GM18507 (cell line): ENCODE results near the gene PALS1.
"Not testable (repeated sequence)": the region's sequence is repeated elsewhere in the genome, so short reads cannot be mapped to it uniquely, and the experiment has no call there.

Source experiments
- DNase-seq: peaks from one replicate; pipeline ENCODE4 v3.0.0; 2011; ENCODE audit warnings: low read depth; ENCODE audit not compliant: insufficient read length; ENCODE audit errors: extremely low spot score
- FAIRE-seq: peaks from 2 replicates; lab custom pipeline; 2011; peaks lifted over from hg19 to GRCh38; lab: Jason Lieb, UNC

The PALS1 gene

DNA sequence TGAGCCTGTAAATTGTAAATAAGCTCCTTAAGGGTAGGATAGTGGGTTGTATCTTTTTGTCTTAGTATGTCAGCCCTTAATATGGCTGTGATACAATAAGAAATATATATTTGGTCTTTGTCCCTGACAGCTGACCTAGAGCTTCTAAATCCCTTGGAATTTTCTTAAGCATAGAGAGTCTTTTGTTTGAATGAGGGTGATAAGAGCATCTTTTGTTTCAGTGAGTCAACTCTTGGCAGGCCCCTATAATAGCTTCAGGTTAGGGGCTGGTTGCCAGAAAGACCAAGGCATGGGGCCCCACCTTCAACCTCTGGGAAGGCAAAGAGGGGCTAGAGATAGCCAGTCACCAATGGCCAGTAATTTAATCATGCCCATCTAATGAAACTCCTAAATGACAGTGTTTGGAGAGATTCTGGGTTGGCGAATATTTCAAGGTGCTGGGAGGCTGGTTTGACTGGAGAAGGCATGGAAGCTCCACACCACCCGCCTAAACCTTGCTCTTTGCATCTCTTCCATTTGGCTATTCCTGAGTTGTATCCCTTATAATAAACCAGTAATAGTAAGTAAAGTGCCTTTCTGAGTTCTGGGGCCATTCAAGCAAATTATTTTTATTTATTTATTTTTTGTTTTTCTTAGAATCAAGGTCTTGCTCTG, 10.5 kb downstream of the PALS1 start:
- no peak for DNase-seq

DNA sequence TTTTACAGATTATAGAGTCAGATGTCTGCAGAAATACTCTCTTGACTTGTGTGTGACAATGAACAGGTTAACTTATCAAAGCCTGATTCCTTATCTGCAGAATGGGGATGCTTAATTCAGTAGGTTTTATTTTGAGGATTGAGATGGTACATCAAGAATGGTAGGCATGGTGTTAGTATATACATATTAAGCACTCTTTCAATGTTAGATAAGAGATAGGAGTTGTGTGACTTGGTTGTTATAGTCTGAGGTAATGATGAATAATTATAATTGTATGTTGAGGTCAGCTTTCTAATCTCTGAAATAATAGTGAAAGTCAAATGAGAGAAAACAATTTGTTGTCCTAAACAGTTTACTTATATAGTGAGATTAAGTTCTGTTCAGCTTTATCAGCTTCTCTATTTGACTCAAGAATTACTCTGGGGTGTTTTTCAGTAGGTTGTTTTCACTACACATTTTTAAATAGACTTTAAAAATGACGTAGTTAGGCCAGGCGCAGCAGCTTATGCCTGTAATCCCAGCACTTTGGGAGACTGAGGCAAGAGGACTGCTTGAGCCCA, 11.9 kb downstream of the PALS1 start:
- DNase-seq (no peak), FAIRE-seq (no peak)

More for the DNA sequence above, 10.5 kb downstream of the PALS1 start:
- FAIRE-seq: no peak

DNA sequence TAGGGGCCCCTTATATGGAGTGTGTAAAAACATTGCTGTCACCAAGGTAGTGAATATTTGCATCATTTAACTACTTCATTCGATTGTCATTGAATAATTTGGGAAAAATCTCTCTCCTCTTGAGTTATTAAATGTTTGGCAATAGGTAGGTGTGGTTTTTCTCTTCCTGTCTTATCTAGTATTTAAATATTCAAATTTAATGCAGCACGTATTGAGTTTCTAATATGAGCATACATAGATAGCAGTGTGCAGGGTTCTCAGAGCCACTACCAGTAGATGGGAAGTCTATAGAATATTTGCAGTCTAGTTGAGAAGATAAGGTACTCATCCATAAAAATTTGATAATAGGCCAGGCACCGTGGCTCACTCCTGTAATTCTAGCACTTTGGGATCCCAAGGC, 16.7 kb downstream of the PALS1 start:
- FAIRE-seq (no peak), DNase-seq (no peak)

DNA sequence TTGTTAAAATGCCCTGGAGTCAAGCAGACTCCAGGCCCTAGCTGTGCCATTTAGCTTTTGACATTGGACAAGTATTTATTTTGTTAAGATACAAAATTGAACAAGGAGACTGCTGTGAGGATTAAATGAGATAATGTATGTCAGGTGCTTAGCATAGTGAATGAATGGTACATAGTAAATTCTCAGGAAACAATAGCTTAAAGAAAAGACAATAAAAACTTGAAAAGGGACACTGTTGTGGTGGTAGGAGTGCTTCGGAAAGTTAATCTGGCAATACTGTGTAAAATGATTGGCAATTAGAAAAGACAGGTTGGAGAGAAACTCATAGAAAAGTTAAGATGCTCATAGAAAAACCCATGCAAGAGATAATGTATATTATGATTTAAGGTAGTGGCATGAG, 19.7 kb downstream of the PALS1 start:
- FAIRE-seq (no peak), DNase-seq (no peak)

DNA sequence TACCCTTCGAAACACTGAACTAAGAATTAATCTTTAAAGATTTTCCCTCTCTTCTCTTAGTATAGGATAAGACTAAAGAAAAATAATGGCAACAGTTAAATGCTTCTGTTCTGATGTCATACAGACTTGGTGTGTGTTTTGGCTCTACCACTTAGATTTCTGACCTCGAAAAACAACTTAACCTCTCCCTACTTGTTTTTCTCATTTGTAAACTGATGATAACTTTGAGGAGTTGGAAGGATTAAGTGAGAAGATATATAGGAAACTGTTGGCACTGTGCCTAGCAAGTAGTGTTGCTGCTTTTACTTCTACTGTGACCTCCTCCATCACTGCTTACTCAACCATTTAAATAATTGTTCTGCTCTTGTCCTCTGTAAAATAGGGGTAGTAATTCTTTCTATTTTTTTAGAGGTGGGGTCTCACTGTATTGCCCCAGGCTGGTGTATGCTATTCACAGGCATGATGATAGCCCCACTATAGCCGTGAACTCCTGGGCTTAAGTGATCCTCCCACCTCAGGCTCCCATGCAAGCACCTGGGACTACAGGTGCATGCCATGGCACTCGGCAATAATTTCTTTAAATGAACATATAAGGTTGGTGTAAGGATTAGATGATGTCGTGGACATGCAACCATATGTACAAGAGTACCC, 22.4 kb downstream of the PALS1 start:
- DNase-seq (no peak), FAIRE-seq (no peak)

DNA sequence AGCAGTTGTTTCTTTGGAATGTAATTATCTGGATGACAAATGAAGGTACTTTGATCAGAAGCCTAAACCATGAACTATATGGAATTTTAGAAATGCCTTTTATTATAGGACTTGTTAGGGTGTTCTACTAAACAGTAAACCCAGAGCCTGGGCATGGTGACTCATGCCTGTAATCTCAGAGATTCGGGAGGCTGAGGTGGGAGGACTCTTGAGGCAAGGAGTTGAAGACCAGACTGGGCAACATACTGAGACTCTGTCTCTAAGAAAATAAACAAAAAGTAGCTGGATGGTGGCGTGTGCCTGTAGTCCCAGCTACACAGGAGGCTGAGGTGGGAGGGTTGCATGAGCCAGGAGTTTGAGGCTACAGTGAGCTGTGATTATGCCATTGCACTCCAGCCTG, 23.9 kb downstream of the PALS1 start:
- DNase-seq: no peak
- FAIRE-seq: no peak

DNA sequence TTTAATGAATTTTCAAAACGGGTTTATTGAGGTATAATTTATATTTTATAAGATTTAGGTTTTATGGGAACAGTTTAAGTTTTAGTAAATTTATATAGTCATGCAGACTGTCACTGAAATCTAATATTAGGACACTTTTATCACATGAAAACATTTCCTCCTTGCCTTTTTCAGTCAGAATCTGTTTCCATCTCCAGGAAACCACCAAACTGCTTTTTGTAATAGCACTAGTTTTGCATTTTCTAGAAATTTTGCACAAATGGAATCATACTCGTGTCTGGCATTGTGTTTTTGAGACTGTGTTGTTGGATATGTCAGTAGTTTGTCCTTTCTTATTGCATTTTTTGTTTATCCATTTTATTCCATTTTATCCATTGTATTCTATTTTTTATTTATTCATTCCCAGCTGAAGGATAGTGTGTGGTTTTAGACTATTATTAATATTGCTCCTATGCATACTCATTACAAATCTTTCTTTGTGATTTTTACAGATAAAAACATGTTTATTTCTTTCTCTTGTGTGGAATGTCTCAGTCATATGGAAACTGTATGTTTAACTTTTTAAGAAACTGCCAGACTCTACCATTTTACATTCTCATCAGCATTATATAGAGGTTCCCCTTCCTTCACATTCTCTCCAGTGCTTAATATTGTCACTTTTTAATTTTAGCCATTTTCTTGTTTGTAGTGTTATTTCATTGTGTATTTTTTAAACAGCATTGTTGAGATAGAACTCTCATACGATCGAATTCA, 26.5 kb downstream of the PALS1 start:
- FAIRE-seq (no peak), DNase-seq (no peak)

DNA sequence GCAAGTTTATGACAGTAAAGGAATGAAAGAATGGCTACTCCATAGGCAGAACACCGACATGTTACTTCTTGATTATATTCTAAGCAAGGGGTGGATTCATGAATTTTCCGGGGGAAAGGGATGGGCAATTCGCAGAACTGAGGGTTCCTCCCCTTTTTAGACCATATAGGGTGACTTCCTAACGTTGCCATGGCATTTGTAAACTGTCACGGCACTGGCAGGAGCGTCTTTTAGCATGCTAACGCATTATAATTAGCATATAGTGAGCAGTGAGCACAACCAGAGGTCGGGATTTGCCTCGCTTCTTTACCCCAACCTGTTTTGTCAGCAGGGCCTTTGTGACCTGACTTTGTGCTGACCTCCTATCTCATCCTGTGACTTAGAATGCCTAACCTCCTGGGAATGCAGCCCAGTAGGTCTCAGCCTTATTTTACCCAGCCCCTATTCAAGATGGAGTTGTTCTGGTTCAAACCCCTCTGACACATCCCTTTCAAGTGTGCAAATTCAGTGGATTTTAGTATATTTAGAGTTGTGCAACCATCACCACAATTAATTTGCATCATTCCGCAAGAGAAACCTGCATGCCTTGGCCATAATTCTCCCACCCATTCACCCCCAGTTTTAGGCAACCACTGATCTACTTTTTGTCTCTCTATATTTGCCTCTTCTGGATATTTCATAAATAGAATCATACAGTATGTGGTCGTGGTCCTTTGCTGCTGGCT, 27.4 kb downstream of the PALS1 start:
- DNase-seq (no peak), FAIRE-seq (no peak)

DNA sequence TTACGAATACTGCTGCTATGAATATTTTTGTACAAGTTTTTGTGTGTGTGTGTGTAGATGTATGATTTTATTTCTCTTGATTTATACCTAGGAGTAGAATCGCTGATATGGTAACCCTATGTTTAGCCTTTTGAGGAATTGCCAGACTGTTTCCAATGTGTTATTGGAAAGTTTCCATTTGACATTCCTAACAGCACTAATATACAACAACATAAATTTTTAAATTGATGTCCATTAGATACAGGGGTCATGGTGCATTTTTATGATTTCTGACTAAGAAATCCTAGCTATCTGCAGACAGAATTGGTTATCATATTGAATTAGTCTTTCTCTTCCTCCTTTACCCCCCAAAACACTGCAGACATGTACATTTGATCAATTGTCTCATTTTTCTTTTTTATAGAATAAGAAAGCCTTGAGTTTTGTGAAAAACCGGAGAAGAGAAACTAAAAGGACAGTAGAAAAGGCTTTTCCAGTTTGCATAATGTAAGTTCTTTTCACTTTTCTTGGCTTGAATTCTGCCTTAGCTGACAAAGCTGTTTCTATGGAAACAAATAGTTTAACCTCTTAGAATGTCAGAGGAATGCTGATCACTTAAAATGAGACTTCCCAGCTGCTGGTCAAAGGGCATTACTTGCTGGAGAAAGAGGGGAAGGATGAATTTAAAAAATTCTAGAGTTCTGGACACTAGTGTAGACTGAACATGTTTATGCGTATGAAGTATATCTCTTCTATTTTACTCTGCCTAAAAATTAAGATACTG, 28.2 kb downstream of the PALS1 start:
- DNase-seq (no peak), FAIRE-seq (peak; percentile 18)

DNA sequence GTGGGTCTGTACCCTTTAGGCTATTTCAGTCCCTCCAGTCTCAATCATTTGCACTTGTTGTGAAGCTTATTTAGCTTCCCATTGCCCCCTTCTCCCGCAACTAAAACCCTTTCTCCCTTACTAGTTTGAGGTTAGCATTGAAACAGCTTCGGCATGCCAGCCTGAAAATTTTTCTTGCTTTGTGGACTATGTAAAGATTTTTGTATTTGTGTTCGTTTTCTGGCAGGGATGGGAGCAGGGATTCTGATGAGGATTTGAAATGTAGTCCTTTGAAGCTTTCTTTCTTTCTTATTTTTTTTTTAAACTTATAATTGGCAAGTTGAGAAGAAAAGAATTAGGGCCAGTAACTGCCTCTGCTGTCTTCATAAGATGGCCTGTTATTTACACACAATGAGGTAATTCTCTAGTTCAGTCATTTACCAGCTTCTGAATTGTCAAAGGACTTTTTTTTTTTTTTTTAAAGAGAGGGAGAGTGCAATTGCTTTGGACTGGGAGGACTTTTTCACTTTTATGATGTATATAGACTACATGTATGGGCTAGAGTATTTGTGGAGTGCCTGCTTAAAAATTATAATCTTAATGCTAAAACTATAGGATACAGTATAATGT, 29.0 kb downstream of the PALS1 start:
- FAIRE-seq (no peak), DNase-seq (no peak)

DNA sequence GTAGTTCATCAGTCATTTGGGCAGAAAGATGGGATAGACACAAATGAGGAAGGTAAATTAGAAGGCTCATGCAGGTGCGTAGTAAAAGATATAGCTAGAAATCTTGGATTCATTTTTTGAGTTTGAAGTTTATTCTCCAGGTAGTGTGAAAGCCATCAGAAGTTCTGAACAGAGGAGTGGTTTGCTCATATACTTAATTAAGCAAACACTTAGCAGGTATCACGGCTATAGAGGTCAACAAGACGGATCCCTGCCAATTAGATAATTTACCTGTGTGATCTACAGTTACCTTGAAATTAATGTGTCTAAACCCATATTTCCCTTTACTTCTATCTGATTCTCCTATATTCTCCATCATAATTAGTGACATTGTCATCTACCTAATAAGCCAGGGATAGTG, 29.7 kb downstream of the PALS1 start:
- DNase-seq (no peak), FAIRE-seq (no peak)

DNA sequence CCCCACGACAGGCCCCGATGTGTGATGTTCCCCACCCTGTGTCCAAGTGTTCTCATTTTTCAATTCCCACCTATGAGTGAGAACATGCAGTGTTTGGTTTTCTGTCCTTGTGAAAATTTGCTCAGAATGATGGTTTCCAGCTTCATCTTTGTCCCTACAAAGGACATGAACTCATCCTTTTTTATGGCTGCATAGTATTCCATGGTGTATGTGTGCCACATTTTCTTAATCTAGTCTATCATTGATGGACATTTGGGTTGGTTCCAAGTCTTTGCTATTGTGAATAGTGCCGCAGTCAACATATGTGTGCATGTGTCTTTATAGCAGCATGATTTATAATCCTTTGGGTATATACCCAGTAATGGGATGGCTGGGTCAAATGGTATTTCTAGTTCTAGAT, 32.0 kb downstream of the PALS1 start:
- not testable (repeated sequence) for FAIRE-seq, DNase-seq

DNA sequence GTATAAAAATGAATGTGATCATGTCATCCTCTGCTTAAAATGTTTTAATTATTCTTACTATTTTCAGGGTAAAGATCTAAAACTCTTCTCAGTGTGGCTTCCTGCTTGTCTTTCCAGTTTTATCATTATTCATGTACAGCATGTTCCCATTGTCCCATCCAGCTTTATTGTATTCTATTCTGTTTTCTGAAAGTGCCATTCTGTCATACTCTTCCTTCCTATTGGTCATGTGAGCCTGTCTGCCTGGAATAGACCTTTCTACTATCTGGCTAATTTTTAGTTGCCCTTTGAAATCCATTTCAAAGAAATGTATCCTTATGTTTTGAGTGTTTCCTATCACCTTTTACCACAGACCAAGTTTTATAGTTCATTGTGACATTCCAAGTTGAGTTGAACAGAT, 34.9 kb downstream of the PALS1 start:
- FAIRE-seq: no peak

DNA sequence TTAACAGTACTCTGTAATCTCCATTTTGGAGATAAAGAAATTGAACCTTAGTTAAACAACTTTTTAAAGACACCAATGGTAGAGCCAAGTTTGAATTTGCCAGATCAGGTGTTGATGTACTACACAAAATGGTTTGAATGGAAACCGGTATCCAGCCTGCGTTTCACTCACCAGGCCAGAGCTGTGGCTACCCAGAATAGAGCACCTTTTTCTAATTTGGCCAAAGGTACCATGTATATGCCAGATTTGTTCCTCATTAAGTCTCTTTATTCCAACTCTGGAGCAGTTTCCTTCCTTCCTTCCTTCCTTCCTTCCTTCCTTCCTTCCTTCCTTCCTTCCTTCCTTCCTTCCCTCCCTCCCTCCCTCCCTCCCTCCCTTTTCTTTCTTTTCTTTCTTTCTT, 39.3 kb downstream of the PALS1 start:
- FAIRE-seq: peak; percentile 24

More for the DNA sequence above, 34.9 kb downstream of the PALS1 start:
- DNase-seq: no peak

DNA sequence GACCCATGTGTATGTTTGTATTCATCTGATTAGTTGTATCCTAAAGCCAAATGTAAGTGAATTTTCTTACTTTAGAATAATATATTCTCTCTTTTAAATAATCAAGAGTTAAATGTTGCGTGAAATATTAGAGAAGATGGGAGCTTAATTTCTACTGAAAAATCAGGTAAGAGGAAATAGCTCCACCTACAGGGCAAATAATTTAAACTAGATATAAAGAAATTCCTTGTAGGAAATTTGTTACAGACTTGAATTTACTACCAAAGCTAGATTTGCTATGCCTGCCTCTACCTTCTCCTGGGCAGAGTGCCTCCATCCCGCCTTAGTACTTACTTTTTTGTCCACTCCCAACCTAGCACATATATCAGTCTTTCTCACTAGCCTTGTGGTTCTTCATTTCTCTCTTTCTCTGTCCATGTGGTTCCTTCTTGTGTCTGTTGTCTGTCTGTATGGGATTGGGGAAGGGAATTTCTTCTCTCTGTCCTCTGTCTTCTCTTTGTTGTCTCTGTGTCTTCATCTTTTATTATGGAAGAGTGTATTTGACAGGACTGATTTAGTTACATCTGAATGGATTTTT, 44.7 kb downstream of the PALS1 start:
- peak; percentile 2 for DNase-seq
- peak; percentile 60 for FAIRE-seq

More for the DNA sequence above, 39.3 kb downstream of the PALS1 start:
- no peak for DNase-seq
